Measurements from ENCODE around the gene CENPX. TPM values are rescaled to one million over a fixed set of nuclear protein-coding genes. Genes with fewer than 3 reads are reported as not detected.

CENPX gene
- total and polyA plus RNA-seq, 2 of the 13 experiments (the other 11 are each of a cell fraction or from before 2014, with no cell fraction given): 92.7 to 170 TPM

- Histone ChIP-seq H3K9ac (ENCODE audit: insufficient read depth, low read depth, low read length) (peak overlapping the region; percentile 95), H4K20me1 (ENCODE audit: insufficient read depth, low read length) (no peaks in the 10 kb centered on the region; the same call in 1 of the 2 replicates), H3K27ac (ENCODE audit: extremely low read length, insufficient read depth, low read length) (peak overlapping the region; percentile 39), H3K4me1 (ENCODE audit: insufficient read depth, low read length) (peaks cover 82% of the 10 kb centered on the region), H2AFZ (ENCODE audit: low read length) (no peak overlapping the region), H3K4me2 (ENCODE audit: low read depth, low read length) (peak overlapping the region; percentile 95), H3K36me3 (replicated peaks in 1 of 2; ENCODE audit: control insufficient read depth in 1 of 2, insufficient read depth in 2 of 2, low read length in 2 of 2) (peaks cover 4 to 8% of the 10 kb centered on the region in 2 experiments; a peak in 3 of 5 replicates), H3K9me3 (ENCODE audit: low read length) (no peaks in the 10 kb centered on the region), H3K4me3 (replicated peaks in 1 of 3; ENCODE audit: insufficient read depth in 1 of 3, low read depth in 2 of 3, low read length in 3 of 3) (peak overlapping the region in 2 of 3 experiments; percentile 79 to 90; a peak in 4 of 6 replicates), H3K79me2 (ENCODE audit: insufficient read depth, low read length) (peaks cover 41% of the 10 kb centered on the region), H3K27me3 (ENCODE audit: control insufficient read depth in 1 of 2, insufficient read depth in 2 of 2, low read length in 2 of 2) (no peaks in the 10 kb centered on the region; a peak in 1 of 5 replicates)
- intact Hi-C loops (cut with micrococcal nuclease; ENCODE audit: unreplicated experiment): loop anchor here (1.0 to 5.0 kb wide), 5 partner anchors 20 to 153 kb away; no protein-coding TSS in a partner anchor
- no TSS peak for BruUV-seq (replicated peaks)
- ATAC-seq (no peak), FAIRE-seq (no peak), DNase-seq (ENCODE audit: low spot score) (no peak)
- in situ Hi-C loops (cut with HindIII; ENCODE audit: extremely low pct_ligation_motif_present, low pct_unique_long_range_greater_than_20kb): loop anchor here (5.0 kb wide), 1 partner anchor 63 kb away; no protein-coding TSS in a partner anchor
- WGBS (ENCODE audit: low lambda C conversion rate): 66% methylated on average over 14 of the region's 14 CpGs
- ChIA-PET POLR2A (interaction anchor here (1.0 to 14.1 kb wide), 25 partner anchors 9 to 294 kb away, joined by 3 to 470 read pairs (median 7); partner anchors contain the start of genes ASPSCR1, DCXR, FASN and MAFG), CTCF (ENCODE audit: low intra/inter-chr PET ratio, low total read pairs) (interaction anchor here (1.1 to 6.8 kb wide), 11 partner anchors 20 to 150 kb away, joined by 3 to 181 read pairs (median 5); partner anchors contain the start of gene NOTUM)
- no peak for TF ChIP-seq ATF4 (CRISPR knock-in tag; IDR thresholded peaks at IDR 0.05)
- 0 out of 2 replicates have a peak, but pooled peaks have one; percentile 43 for TF ChIP-seq ZNF605 (CRISPR knock-in tag; IDR thresholded peaks at IDR 0.05)
- no peak for TF ChIP-seq HES4 (CRISPR knock-in tag; IDR thresholded peaks at IDR 0.05; ENCODE audit: borderline replicate concordance)
- TF ChIP-seq MZF1 (CRISPR knock-in tag; IDR thresholded peaks at IDR 0.05; ENCODE audit: borderline replicate concordance): no peak
- TF ChIP-seq ZNF577 (CRISPR knock-in tag; IDR thresholded peaks at IDR 0.05; ENCODE audit: borderline replicate concordance, low read depth): no peak
- TF ChIP-seq SRSF1 (optimal IDR thresholded peaks at IDR 0.05; ENCODE audit: low read depth, low read length): peak; percentile 61
- no peak for TF ChIP-seq POLR2G (IDR thresholded peaks at IDR 0.05; ENCODE audit: low read depth, low read length)
- no peak for TF ChIP-seq KAT8 (CRISPR knock-in tag; IDR thresholded peaks at IDR 0.05)
- peak; percentile 58 for TF ChIP-seq U2AF1 (optimal IDR thresholded peaks at IDR 0.05; ENCODE audit: low read depth, low read length)
- TF ChIP-seq ZNF891 (CRISPR knock-in tag; IDR thresholded peaks at IDR 0.05): peak; percentile 15; the same call in 1 of the 2 replicates
- no peak for TF ChIP-seq KMT2A (CRISPR knock-in tag; IDR thresholded peaks at IDR 0.05)
- no peak for TF ChIP-seq POLR2AphosphoS2 (IDR thresholded peaks at IDR 0.05; ENCODE audit: low read depth, low read length)
- no peak for TF ChIP-seq ZFP91 (CRISPR knock-in tag; IDR thresholded peaks at IDR 0.05; ENCODE audit: borderline replicate concordance)
- TF ChIP-seq HNRNPLL (IDR thresholded peaks at IDR 0.05; ENCODE audit: low read depth, low read length, poor library complexity, severe bottlenecking): no peak
- TF ChIP-seq ZNF280B (CRISPR knock-in tag; IDR thresholded peaks at IDR 0.05; ENCODE audit: borderline replicate concordance): no peak
- TF ChIP-seq ZBTB21 (CRISPR knock-in tag; IDR thresholded peaks at IDR 0.05): no peak
- TF ChIP-seq AKAP8 (CRISPR knock-in tag; IDR thresholded peaks at IDR 0.05): no peak
These were observed 2.0 kb downstream of the CENPX start for GRCh38 chr17:82020572-82021106.

All from HepG2 (cell line).